Measurements from ENCODE around the gene WDR35.
A peak's percentile ranks its signal among the peaks of the same experiment; 100 is the strongest.

The WDR35 gene

DNA sequence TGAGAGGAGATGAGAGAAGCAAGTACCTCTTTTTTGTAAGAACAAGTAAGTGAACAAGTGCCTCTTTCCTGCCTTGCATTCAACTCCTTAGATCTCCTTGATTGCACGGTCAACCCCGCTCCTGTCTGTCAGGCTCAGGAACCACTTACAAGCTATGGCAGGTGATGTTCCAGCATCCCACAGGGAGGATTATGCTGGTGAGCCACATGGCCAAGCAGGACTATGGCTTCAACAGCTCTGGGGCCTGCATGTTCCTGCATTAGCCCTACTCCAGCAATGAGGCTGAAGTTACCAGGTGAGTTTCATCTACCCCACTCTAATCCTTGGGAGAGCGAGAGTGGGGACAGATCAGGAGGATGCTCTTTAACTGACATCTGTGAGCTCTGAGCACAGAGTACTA lies 117.6 kb downstream of the WDR35 start:
- TF ChIP-seq, protein P1, sequence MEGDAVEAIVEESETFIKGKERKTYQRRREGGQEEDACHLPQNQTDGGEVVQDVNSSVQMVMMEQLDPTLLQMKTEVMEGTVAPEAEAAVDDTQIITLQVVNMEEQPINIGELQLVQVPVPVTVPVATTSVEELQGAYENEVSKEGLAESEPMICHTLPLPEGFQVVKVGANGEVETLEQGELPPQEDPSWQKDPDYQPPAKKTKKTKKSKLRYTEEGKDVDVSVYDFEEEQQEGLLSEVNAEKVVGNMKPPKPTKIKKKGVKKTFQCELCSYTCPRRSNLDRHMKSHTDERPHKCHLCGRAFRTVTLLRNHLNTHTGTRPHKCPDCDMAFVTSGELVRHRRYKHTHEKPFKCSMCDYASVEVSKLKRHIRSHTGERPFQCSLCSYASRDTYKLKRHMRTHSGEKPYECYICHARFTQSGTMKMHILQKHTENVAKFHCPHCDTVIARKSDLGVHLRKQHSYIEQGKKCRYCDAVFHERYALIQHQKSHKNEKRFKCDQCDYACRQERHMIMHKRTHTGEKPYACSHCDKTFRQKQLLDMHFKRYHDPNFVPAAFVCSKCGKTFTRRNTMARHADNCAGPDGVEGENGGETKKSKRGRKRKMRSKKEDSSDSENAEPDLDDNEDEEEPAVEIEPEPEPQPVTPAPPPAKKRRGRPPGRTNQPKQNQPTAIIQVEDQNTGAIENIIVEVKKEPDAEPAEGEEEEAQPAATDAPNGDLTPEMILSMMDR (IDR thresholded peaks at IDR 0.05; ENCODE audit: control extremely low read depth, extremely low read depth, low read depth, missing control alignments), result no peak
- ChIA-PET POLR2A (interaction anchor here (0.5 kb wide), 1 partner anchor 38 kb away, joined by 3 read pairs; no protein-coding TSS in a partner anchor), CTCF (interaction anchor here (0.7 to 5.3 kb wide), 4 partner anchors 7 to 1351 kb away, joined by 3 to 39 read pairs (median 4); no protein-coding TSS in a partner anchor)
- no peak for DNase-seq (ENCODE audit: extremely low spot score)

DNA sequence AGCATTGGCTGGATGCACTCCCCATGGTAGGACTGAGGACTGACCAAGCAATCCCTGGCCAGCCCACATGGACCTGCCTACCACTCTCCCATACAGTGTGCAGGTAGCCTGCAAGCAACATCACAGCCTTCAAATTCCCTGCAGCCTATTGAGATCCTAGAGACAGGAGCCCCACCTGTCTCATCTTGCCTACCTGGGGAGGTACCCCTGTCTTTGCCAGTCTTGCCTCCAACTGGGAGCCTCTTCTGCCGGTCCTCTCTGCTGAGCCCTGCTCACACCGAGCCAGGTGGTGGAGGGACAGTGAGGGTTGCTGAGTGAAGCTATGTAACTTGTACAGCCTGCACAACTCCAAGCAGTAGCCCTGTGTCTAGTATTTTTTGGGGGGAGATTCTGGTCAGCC lies 118.1 kb downstream of the WDR35 start:
- CTCF ChIA-PET, result interaction anchor here (1.3 to 5.3 kb wide), 2 partner anchors 7 to 14 kb away, joined by 3 to 39 read pairs; no protein-coding TSS in a partner anchor
- POLR2A ChIA-PET, result interaction anchor here (0.5 kb wide), 1 partner anchor 38 kb away, joined by 3 read pairs; no protein-coding TSS in a partner anchor
- DNase-seq (ENCODE audit: extremely low spot score), result no peak
- TF ChIP-seq, protein P1 (IDR thresholded peaks at IDR 0.05; ENCODE audit: control extremely low read depth, extremely low read depth, low read depth, missing control alignments), result no peak

DNA sequence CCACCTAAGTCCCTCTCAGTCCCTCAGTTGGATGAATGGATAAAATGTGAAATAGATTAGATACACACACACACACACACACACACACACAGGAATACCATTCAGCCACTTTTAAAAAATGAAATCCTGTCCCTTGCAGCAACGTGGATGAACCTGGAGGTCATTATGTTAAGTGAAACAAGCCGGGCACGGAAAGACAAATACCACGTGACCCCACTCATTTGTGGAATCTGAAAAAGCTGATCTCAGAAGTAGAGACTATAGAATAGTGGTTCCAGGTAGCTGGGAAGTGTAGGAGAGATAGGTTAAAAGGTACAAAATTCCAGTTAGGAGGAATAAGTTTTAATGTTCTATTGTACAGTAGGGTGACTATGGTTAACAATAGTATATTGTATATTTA lies 119.1 kb downstream of the WDR35 start:
- ChIA-PET CTCF (interaction anchor here (1.3 kb wide), 1 partner anchor 15 kb away, joined by 3 read pairs; no protein-coding TSS in a partner anchor), POLR2A (no interaction called here)
- TF ChIP-seq, protein P1 (IDR thresholded peaks at IDR 0.05; ENCODE audit: control extremely low read depth, extremely low read depth, low read depth, missing control alignments), result no peak
- DNase-seq (ENCODE audit: extremely low spot score), result no peak

DNA sequence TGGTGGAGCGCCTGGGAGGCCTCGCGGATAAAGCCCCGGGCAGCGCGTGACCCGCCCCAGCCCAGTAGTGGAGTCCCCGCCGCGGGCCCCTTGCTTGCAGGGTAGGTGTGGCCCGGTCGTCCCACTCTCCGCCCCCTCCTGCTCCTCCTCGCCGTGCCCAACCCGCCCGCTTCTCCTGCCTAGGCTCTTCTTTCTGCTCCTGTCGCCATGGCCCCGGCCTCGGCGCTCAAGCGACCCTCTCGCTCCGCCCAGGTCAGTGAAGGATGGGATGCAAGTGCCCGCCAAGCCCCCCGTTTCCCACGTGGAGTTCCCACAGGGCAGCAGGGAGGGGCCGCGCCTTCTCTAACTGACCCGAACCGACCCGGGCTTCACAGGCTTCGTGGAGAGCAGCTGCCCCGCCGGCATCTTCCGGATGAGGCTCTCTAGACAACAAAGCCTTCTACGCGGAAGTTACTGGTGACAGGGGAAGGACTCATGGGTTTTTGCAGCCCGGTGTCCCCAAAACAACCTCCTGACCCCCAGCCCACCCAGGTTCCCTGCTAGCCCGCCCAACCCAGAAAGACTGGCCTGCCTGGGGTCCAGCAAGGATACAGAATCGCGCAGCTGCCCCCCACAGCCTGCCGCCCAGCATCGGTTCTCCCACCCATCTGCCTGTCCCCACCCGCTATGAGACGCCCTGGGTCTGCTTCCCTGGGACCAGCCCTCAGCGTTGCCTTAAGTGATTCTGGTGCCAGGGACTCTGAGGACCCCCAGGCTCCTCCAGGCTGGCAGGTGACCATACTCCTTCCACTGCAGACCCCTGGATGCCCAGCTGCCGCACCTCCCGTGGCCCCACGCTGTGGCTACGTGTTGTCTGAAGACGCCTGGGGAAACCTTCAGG lies 121.0 kb downstream of the WDR35 start:
- TF ChIP-seq, protein P1 (IDR thresholded peaks at IDR 0.05; ENCODE audit: control extremely low read depth, extremely low read depth, low read depth, missing control alignments), result no peak
- peak; percentile 66 for DNase-seq (ENCODE audit: extremely low spot score)
- CTCF ChIA-PET, result no interaction called here
- POLR2A ChIA-PET, result no interaction called here

DNA sequence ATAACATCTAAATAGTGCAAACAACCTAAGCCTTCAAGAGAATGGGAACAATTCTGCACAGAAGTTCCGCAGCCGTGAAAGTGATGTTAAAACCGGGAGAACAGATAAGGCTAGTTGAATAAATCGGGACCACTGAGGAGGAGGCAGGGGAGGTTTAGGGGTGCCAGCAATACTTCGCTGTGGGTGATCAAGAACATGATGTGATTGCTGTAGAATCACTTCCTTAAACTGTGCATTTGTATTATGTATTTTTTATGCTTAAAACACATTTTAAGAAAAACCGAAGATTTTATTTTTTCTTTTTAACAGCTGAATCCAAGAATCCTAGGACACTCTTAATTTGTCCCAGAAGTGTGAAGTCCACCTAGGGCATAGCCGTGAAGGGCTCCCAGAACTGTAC lies 121.7 kb downstream of the WDR35 start:
- TF ChIP-seq, protein P1 (IDR thresholded peaks at IDR 0.05; ENCODE audit: control extremely low read depth, extremely low read depth, low read depth, missing control alignments), result no peak
- no peak for DNase-seq (ENCODE audit: extremely low spot score)
- ChIA-PET POLR2A (no interaction called here), CTCF (no interaction called here)

DNA sequence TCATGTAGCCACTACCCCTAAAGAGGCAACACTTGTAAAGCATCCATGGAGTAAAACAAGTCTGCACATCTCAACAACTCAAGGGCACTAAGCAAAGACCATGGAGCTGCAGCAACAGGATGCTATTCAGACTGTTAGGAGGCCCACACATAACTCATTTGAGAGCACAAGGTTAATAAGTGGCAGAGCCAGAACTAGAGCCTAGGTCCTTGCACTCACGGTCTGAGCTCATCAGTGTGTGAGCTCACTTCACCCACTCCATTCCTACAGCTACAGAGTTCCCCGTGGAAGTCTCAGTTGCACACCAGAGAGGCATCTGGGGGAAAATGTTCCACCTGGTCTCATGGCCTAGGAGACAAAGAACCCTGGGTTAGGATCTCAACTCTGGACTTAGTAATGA lies 123.1 kb downstream of the WDR35 start:
- ChIA-PET POLR2A (no interaction called here), CTCF (interaction anchor here (1.2 to 4.6 kb wide), 3 partner anchors 8 to 500 kb away, joined by 3 to 39 read pairs (median 3); no protein-coding TSS in a partner anchor)
- DNase-seq (ENCODE audit: extremely low spot score), result no peak
- TF ChIP-seq, protein P1 (IDR thresholded peaks at IDR 0.05; ENCODE audit: control extremely low read depth, extremely low read depth, low read depth, missing control alignments), result no peak

Data from GM10248 (cell line).